HG03354 (cell line): ENCODE data around the gene MRM1.

Experiments used
- ATAC-seq: cut with Tn5 transposase; IDR thresholded peaks from one replicate; pipeline ENCODE4 v1.9.1; 2021; ENCODE audit warnings: mild to moderate bottlenecking; ENCODE audit not compliant: unreplicated experiment, poor library complexity, severe bottlenecking

MRM1 gene

DNA sequence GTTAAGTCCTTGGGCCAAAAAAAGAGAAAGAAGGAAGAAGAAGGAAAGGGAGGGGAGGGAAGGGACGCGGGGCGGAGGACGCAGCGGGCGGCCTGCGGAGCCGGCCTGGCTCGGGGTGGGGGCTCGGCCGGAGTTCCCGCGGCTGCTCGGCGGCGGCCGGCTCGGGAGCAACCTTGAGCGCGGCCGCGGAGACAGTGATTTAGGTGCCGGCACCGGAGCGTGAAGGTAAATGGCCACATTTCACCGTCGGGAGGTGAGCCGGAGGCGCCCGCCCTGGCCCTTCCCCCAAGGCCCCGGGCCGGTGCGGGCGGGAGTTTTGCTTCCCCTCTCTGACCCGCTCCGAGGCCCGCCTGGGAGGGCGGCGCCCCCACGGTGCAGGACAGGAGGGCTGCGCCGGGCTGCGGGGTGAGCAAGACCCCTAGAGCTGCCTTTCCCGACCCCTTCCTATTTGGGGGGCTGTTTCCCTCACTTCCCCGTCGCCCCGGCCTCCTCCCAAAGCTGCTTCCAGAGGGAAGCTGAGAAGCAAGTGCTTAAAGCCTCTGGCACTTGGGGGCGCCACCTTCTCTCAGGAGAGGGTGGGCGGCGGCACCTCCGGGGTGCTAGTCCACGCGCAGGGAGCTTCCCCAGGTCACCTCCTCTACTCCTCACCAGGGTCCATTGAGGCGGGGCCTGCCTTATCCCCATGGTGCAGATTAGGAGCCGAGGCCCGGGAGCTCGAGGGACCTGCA is 56.5 kb downstream of the MRM1 start:
- no peak for ATAC-seq
